IPS-NIHi11 (cell line): Measurements from ENCODE around the gene TOX2.
A peak's percentile ranks its signal among the peaks of the same experiment; 100 is the strongest.

Experiments
- DNase-seq: peaks from one replicate; pipeline ENCODE4 v3.0.0; 2012; ENCODE audit warnings: mixed read lengths, low spot score

TOX2 gene

GRCh38 chr20:44057698-44058675, 143.3 kb downstream of the TOX2 start:
- no peak for DNase-seq

- no peak for DNase-seq
Measured at GRCh38 chr20:44064501-44065400, 150.1 kb downstream of the TOX2 start.

- DNase-seq: no peak
Measured at GRCh38 chr20:44065401-44066340, 151.0 kb downstream of the TOX2 start.

GRCh38 chr20:44066645-44067606, 152.3 kb downstream of the TOX2 start:
- DNase-seq: no peak

GRCh38 chr20:44067650-44068081, 153.0 kb downstream of the TOX2 start:
- no peak for DNase-seq

GRCh38 chr20:44068316-44069201, 153.9 kb downstream of the TOX2 start:
- DNase-seq: peak; percentile 52

- no peak for DNase-seq
Measured at GRCh38 chr20:44069203-44070011, 154.8 kb downstream of the TOX2 start.

- DNase-seq: no peak
Measured at GRCh38 chr20:44070139-44070900, 155.7 kb downstream of the TOX2 start.

- DNase-seq: no peak
Measured at GRCh38 chr20:44071057-44071456, 156.4 kb downstream of the TOX2 start.

- DNase-seq: no peak
Measured at GRCh38 chr20:44071526-44072111, 157.0 kb downstream of the TOX2 start.

- DNase-seq: no peak
Measured at GRCh38 chr20:44072384-44072783, 157.7 kb downstream of the TOX2 start.

- no peak for DNase-seq
Measured at GRCh38 chr20:44073011-44073674, 158.5 kb downstream of the TOX2 start.

GRCh38 chr20:44073675-44074071, 159.0 kb downstream of the TOX2 start:
- DNase-seq: no peak

- DNase-seq: no peak
Measured at GRCh38 chr20:44074252-44075151, 159.8 kb downstream of the TOX2 start.

GRCh38 chr20:44075191-44075949, 160.7 kb downstream of the TOX2 start:
- no peak for DNase-seq
